ENCODE results near the gene NECTIN2. TPM values are rescaled to one million over a fixed set of nuclear protein-coding genes. Genes with fewer than 3 reads are reported as not detected.
"Not testable (repeated sequence)": the region's sequence is repeated elsewhere in the genome, so short reads cannot be mapped to it uniquely, and the experiment has no call there.

The NECTIN2 gene
- polyA plus RNA-seq, 3 donors: 23.8 to 83.0 (median 58.7) TPM

DNA sequence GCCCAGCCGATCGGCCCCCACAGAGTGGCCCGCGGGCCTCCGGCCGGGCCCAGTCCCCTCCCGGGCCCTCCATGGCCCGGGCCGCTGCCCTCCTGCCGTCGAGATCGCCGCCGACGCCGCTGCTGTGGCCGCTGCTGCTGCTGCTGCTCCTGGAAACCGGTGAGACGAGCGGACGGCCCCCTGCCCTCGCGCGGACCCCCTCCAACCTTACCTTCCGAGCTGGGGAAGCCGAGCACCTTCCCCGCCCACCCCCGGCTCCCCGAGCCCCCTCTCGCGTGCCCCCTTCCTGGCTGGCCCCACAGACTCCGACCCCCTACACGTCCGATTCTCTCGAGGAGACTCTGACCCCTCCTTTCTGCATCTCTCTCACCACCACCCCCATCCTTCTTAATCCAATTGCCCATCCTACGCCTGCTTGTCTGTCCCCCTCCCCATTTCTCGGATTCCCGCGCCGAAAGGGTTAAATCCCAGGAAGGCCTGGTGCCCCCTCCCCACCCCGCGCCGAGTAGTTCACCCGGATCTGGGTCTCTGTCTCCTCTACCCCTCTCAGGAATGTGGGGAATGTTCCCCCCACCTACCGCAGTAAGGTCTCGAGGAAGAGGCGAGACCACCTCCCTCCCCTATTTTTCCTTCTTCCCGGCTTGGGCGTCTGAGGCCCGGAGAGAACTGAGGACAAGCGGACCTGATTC, 502 bp downstream of the NECTIN2 start:
- H3K27ac ChIP-seq (ENCODE audit: low read depth, low read length): peak overlapping the region; percentile 80
- 0 to 2% (median 1%) methylated on average over 26 to 50 of the region's 51 CpGs for WGBS, 3 donors

DNA sequence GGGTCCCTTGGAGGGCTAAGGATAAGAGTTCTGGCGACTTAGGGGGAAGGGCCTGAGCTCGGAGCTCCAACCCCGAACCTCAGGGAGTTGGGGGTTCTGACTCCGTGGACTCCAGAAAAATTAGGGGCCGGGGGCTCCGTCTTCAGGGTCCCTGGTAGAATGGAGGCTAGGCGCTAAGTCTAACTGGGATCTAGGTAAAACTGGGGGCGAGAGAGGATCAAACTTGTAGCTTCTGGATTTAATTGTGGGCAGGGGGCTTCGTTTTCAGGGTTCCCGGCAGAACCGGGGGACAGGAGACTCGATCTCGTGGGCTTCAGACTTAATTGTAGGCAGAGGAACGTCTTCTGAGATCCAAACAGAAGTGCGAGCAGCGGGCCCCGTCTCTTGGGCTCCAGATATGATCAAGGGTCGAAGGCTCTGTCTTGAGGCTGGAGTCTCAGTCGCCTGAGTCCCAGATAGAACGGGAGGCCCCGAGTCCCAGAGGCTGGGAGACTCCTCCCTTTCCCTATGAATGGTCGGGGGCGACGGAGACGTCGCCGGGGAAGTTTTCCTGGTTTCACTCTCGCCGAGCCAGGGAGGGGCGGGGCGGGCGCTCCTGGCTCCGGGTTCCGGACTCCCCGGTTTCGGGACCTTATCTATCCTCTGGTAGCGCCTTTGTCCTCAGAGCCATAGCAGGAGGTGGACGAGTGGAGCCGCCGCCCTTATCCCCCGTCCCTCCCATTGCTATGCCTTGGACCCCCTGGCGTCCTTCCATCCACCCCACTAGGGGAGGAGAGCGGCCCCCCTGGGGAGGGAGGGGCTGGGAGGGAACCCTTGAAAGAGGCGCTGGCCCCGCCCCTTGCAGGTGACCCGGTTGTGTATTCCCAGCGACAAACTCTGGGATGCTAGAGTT, 1.3 kb downstream of the NECTIN2 start:
- peak overlapping the region; percentile 79 for H3K27ac ChIP-seq (ENCODE audit: low read depth, low read length)
- 0 to 2% (median 1%) methylated on average over 42 to 47 of the region's 47 CpGs for WGBS, 3 donors

GRCh38 chr19:44848036-44848811, 2.1 kb downstream of the NECTIN2 start:
- peak overlapping the region; percentile 79 for H3K27ac ChIP-seq (ENCODE audit: low read depth, low read length)
- 16 to 29% (median 24%) methylated on average over 19 of the region's 19 CpGs for WGBS, 3 donors

DNA sequence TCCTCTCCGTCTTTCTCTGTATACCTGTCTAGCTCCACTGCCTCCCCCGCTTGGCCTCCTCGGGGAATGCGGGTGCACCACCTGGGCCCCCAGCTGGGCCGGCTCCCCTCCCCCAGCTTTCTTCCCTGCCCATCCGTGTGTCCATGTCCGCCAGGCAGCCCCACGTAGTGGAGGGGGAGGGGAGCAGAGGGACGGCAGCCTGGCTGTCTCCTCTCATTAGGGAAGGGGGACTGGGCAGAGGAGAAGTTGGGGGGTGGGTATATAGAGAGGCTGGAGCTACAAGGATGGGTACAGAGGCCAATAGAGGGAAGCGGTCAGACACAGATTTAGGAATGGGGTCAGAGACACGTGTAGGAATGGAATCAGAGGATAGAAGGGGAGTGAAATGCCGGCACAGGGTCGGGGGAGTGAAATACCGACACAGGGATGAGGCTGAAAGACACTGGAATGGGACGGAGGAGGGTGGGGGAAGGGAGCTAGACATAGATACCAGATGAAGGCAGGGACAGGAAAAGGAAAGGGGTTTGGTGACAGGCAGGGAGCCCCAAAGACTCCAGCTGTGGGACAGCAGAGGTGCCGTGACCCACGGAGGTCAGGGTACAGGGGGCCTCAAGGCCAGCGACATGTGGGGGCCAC, 2.8 kb downstream of the NECTIN2 start:
- peak overlapping the region; percentile 41 for H3K27ac ChIP-seq (ENCODE audit: low read depth, low read length)

GRCh38 chr19:44850641-44851109, 4.6 kb downstream of the NECTIN2 start:
- H3K27ac ChIP-seq (ENCODE audit: low read depth, low read length): no peak overlapping the region
- 43 to 56% (median 54%) methylated on average over 5 to 8 of the region's 8 CpGs for WGBS, 3 donors

More for the DNA sequence above, 2.8 kb downstream of the NECTIN2 start:
- 23 to 49% (median 30%) methylated on average over 18 of the region's 18 CpGs for WGBS, 3 donors

- no peak overlapping the region for H3K27ac ChIP-seq (ENCODE audit: low read depth, low read length)
These were observed 5.3 kb downstream of the NECTIN2 start for GRCh38 chr19:44851427-44851826.

DNA sequence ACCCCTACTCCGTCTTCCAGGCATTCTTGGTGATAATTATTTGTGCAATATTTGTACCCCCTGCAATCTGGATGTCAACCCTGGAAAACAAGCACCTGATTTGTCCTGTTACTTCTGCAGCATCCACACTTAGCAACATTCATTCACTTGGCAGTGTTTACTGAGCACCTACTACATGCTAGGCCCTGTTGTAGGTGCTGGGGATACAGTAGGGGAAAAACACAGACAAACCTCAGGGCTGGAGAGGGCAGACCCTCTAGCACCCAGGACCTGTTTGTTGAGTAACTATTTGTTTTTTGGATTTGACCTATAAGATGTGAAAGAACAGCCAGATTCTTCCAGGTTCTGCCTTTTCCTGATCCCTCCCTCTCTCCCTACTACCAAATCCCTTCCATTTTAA, 9.5 kb downstream of the NECTIN2 start:
- 82 to 93% (median 89%) methylated on average over 1 of the region's 1 CpG for WGBS, 3 donors
- no peak overlapping the region for H3K27ac ChIP-seq (ENCODE audit: low read depth, low read length)

More at GRCh38 chr19:44851427-44851826, 5.3 kb downstream of the NECTIN2 start:
- 63 to 80% (median 65%) methylated on average over 2 of the region's 2 CpGs for WGBS, 3 donors

DNA sequence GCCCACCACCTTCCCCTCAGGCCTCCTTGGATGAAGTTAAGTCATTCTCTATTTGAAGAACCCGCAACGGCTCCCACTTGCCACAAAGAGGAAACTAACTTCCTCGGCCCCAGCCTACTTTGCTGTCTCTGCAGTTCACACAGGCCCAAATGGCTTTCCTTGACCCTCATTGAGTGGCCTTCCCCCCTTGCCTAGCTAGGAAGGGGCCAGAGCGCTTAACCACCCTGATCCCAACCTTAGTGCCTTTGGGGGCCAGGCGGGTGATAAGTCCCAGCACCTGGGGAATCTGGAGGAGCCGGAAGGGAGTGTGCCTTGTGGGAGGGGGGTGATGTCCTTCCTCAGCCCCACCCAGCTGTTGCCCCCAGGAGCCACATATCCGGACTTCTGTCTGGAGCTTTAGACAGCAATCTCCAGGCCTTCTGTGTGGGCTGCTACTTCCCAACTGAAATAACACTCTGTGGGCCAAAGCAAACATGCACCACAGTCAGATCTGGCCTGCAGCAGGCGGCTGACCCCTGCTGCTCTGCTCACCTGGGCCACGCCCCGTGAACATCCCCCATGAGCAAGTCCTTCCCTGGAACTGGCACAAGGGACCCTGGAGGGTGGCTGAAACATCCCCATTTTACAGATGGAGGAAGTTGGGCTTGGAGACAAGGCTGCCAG, 10.5 kb downstream of the NECTIN2 start:
- 31 to 52% (median 41%) methylated on average over 10 of the region's 10 CpGs for WGBS, 3 donors
- no peak overlapping the region for H3K27ac ChIP-seq (ENCODE audit: low read depth, low read length)

DNA sequence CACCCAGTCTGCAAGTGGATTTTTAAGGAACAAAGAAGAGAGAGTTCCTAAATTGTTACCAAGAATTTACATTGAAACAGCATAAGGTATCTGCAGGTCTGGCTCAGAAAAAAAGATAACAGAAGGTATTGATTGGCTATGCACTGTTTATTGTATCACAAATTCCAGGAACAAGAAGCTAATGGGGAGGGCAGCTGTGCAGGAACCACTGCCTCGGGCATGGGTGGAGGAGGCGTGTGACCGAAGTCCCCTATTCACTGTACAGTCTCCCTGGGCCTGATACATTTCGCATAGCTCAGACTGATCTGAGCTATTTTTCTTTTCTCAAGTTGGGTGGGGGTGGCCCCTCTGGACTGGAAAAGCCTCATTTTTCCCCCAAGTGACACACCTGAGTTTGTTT, 11.7 kb downstream of the NECTIN2 start:
- 62 to 82% (median 74%) methylated on average over 4 of the region's 4 CpGs for WGBS, 3 donors
- no peak overlapping the region for H3K27ac ChIP-seq (ENCODE audit: low read depth, low read length)

GRCh38 chr19:44861576-44861975, 15.5 kb downstream of the NECTIN2 start:
- H3K27ac ChIP-seq (ENCODE audit: low read depth, low read length): not testable (repeated sequence)
- WGBS, 3 donors: 79 to 87% (median 82%) methylated on average over 3 of the region's 3 CpGs

- no peak overlapping the region for H3K27ac ChIP-seq (ENCODE audit: low read depth, low read length)
- WGBS, 3 donors: 91 to 98% (median 94%) methylated on average over 2 of the region's 2 CpGs
These were observed 17.9 kb downstream of the NECTIN2 start for GRCh38 chr19:44863990-44864389.

DNA sequence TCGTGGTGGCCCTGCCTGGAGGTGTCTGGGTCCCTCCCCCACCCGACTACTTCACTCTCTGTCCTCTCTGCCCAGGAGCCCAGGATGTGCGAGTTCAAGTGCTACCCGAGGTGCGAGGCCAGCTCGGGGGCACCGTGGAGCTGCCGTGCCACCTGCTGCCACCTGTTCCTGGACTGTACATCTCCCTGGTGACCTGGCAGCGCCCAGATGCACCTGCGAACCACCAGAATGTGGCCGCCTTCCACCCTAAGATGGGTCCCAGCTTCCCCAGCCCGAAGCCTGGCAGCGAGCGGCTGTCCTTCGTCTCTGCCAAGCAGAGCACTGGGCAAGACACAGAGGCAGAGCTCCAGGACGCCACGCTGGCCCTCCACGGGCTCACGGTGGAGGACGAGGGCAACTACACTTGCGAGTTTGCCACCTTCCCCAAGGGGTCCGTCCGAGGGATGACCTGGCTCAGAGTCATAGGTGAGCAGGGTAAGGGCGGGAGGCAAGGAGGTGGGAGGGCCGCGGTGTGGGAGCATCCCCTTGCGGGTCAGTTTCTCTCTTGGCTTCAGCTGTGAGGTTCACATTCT, 19.2 kb downstream of the NECTIN2 start:
- WGBS, 3 donors: 89 to 93% (median 92%) methylated on average over 27 of the region's 27 CpGs
- no peak overlapping the region for H3K27ac ChIP-seq (ENCODE audit: low read depth, low read length)

GRCh38 chr19:44866664-44867063, 20.6 kb downstream of the NECTIN2 start:
- 65 to 93% (median 77%) methylated on average over 4 of the region's 4 CpGs for WGBS, 3 donors
- no peak overlapping the region for H3K27ac ChIP-seq (ENCODE audit: low read depth, low read length)

DNA sequence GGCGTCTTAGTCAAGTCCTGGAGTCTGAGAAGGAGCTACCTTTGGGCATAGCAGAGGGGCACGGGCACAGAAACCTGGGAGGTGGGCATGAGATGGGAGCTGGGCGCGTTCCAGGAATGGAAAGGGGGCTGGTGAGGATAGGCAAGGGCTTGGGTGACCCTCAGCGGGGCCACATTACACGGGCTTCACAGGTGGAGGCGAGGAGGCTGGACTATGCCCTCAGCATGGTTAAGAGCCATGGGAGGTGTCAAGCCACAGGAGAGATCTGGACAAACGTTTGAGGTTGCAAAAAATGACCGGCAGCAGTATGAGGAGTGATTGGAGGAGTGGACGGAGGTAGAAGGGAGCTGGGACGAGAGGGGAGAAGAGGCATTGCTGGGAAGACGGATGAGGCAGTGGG, 21.5 kb downstream of the NECTIN2 start:
- H3K27ac ChIP-seq (ENCODE audit: low read depth, low read length): no peak overlapping the region
- WGBS, 3 donors: 88 to 92% (median 88%) methylated on average over 12 of the region's 12 CpGs

- 32 to 67% (median 33%) methylated on average over 13 of the region's 13 CpGs for WGBS, 3 donors
- H3K27ac ChIP-seq (ENCODE audit: low read depth, low read length): no peak overlapping the region
These were observed 23.8 kb downstream of the NECTIN2 start for GRCh38 chr19:44869733-44870470.

- WGBS, 3 donors: 86 to 93% (median 89%) methylated on average over 13 to 14 of the region's 14 CpGs
- H3K27ac ChIP-seq (ENCODE audit: low read depth, low read length): no peak overlapping the region
These were observed 25.7 kb downstream of the NECTIN2 start for GRCh38 chr19:44871809-44872208.

DNA sequence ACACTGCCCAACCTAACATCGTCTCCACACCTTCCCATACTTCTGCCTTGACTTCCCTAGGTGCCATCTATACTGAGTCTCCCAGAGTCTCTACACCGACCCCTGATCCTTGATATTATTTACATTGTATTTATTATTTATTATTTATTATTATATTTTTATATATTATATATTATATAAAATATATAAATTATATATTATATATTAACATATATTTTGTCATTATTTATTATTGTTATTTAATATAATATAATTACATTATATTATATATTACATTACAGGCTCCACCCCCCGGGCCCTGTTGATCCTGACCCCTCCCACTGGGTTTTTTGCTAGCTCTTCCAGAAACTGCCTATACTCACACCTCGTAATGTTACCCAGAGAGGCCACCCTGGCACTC, 26.6 kb downstream of the NECTIN2 start:
- H3K27ac ChIP-seq (ENCODE audit: low read depth, low read length): no peak overlapping the region

More for the DNA sequence above, 26.6 kb downstream of the NECTIN2 start:
- WGBS, 3 donors: 83 to 85% (median 85%) methylated on average over 4 of the region's 4 CpGs

All from adipose tissue (tissue), 3 donors.